NAMALWA (cell line): ENCODE results near the gene C5AR2.
"Not testable (repeated sequence)": the region's sequence is repeated elsewhere in the genome, so short reads cannot be mapped to it uniquely, and the experiment has no call there.

ENCODE experiments used
- DNase-seq: peaks from one replicate; pipeline ENCODE4 v3.0.0-alpha.2; 2015; ENCODE audit warnings: low spot score

Gene C5AR2

DNA sequence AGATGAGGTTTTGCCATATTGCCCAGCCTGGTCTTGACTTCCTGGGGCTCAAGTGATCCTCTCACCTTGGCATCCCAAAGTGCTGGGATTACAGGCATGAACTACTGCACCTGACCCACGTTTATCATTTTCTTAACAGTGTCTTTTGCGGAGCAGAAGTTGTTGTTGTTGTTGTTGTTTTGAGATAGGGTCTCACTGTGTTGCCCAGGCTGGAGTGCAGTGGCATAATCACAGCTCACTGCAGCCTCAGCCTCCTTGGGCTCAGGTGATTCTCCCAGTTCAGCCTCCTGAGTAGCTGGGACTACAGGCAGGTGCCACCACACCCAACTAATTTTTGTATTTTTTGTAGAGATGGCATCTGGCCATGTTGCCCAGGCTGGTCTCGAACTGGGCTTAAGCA, 55.6 kb downstream of the C5AR2 start:
- not testable (repeated sequence) for DNase-seq

- not testable (repeated sequence) for DNase-seq
These were observed 56.7 kb downstream of the C5AR2 start for GRCh38 chr19:47388721-47389120.

DNA sequence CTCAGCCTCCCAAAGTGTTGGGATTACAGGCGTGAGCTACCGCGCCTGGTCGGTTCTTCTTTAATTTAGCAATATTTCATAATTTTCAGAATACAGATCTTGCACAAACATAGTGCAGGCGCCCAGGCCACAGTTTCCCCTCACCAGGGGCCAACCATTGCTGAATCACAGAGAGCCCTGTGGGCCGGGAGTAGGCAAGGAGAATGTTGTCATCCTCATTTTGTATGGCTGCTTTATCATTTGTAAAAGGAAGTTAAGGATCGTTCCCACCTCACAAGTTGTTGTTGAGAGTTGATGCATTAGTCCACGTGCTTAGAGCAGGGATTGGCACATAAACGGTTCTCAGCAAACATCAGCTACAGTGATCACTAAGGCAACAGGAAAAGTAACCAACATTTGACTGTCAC, 57.2 kb downstream of the C5AR2 start:
- peak; percentile 32 for DNase-seq

DNA sequence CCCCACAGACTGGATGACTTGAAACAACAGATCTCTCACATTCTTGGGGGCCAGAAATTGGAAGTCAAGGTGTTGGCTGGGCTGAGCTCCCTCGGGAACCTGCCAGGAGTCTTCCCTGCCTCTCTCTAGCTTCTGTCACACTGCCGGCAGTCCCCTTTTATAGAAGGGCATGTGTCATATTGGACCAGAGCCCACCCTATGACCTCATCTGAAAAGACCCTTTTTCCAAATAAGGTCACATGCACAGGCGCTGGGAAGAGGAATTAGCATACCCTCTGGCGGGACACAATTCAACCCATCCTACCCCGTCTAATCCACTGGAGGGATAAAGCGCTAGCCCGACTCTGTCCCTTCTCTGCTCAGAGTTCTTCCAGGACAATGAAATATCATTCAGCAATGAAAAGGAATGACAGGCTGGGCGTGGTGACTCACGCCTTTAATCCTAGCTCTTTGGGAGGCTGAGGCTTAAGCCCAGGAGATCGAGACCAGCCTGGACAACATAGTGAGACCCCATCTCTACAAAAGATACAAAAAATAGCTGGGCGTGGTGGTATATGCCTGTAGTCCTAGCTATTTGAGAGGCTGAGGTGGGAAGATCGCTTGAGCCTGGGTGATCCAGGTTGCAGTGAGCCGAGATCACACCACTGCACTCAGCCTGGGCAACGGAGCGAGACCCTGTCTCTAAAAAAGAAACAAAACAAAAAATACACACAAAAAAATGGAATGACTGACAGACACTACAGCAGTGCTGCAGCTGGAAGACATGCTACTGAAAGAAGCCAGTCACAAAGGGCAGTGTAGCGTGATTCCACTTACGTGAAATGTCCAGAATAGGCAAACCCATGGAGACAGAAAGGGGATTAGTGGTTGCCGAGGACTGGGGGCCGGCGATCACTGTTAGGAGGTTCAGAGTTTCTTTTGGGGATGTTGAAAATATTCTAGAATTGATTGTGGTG, 58.8 kb downstream of the C5AR2 start:
- DNase-seq: peak; percentile 85

DNA sequence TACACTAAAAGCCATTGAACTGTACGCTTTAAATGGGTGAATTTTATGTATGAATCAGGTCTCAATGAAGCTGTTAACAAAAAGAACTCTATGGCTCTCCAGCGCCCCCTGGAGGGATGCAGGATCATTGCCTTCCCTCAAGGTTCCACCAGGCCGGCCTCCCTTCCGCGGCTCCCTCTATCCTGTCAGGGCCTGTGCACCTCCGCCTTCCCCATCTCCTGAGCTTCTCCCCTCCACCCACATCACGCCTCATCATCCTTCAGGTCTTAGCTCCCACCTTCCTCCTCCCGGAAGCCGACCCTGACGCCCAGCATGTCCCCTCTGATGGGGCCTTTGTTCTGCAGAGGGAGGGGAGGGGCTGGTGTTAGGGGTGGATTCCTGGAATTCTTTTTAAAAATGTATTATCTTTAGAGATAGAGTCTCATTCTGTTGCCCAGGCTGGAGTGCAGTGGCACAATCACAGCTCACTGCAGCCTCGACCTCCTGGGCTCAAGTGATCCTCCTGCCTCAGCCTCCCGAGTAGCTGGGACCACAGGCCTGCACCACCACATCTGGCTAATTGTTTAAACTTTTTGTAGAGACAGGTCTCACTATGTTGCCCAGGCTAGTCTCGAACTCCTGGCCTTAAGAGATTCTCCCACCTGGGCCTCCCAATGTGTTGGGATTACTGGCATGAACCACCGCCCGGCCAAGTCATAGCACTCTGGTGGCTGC, 59.7 kb downstream of the C5AR2 start:
- no peak for DNase-seq
